ENCODE results near the gene TM7SF2.

The TM7SF2 gene

DNA sequence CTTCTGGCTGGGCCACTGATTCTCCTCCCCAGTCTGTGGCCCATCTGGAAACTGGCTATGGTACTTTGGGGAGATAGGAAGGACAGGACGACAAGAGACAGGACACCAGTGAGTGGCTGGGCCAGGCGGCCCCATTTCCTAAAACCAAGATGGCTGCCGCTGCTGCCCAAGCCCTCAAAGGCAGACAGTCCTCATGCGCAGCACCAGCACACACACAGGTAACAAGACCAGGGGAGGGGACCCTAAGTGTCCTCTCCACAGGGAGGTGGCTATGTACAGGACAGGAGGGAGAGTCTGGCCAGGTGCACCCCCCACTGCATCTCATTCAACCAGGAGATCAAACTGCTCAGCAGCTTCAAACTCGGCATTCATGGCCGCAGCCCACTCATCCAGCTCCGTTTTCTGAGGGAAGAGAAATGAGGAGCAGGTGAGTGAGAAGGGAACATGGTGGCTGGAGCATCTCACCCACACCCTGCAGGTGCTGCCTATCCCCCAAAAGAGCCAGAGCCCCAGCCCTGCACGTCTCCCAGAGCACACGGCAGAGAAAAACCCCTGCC, 32.8 kb upstream of the TM7SF2 start:
- TF ChIP-seq CTCF (conservative IDR thresholded peaks at IDR 0.05; ENCODE audit: control insufficient read depth, insufficient read depth, low read depth, low read length), result no peak
- H3K4me3 ChIP-seq (ENCODE audit: control insufficient read depth, low read depth, low read length), result no peak overlapping the region
- no peak for DNase-seq (ENCODE audit: low read depth)

DNA sequence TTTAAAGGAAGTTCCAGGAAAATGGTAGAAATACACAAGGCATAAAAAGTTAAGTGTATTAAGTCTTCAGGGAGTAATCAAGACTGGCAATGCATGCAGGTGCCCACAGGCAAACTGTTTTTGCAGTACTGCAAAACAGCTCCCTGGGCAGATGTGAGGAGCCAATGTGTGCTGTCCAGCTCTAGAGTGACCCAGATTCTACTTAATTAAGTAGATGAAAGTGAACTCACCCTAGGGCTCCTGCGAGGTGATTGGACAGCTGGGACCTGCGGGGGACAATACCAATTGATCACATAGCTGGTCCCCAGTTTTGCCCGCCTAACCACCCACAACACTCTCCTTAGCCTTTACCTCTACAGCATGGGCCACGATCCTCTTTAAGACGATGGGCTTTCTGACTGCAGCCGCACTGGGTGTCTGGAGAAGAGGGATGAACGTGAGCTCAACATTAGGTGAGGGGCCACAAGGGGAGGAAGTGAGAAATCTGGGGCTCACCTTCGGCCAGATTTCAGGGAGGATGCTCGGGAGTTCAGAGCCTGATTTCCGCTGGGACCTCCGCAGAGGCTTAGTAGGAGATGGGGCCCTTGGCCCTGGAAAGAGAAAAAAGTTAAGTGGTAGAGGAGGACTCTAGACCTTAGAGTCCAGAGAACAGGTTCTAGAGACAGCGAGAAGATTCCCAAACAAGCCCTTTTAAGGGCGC, 28.4 kb upstream of the TM7SF2 start:
- no peak for DNase-seq (ENCODE audit: low read depth)
- H3K4me3 ChIP-seq (ENCODE audit: control insufficient read depth, low read depth, low read length), result peak overlapping the region; percentile 90
- TF ChIP-seq CTCF (conservative IDR thresholded peaks at IDR 0.05; ENCODE audit: control insufficient read depth, insufficient read depth, low read depth, low read length), result no peak

DNA sequence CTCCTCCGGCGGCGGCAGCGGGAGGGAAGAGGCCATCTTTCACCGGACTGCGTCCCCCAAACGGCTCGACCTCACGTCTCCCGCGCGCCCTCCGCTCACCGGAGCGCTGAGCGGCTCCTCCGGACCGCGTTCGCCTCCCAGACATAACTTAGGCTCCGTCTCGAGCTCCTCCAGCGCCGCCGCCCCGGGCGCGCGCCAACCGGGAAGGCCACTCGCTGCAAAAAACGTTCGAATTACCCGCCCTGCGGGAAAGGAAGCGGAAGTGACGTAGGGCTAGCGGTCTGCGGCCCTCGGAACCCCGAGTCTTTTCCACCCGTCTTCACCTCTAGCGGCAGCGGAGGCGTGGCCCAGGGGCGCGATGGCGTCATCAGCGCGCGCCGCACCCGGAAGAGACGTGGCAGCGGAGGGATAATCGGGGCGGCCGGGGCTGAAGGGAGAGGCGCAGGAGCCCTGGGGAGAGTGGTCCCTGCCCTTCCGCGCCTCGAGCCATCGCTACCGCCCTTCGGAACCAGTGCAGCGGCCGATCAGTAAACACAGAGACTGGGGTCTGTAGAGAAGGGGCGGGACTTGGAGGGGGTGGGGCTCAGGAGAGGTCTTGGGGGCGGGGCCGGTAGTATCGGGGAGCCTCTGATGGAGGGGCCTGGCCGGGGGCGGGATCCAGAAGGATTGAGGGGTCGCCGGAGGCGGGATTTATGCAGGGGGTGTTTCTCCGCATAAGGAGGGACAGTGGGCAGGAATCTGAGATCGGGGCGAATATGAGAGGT, 27.7 kb upstream of the TM7SF2 start, which contains the start of the genes CDCA5 and ZFPL1:
TSS of gene CDCA5 (minus strand) at position 207 of the 764 bp plus-strand sequence. CDS start at position 145, 62 bp downstream.
TSS of gene ZFPL1 (plus strand) at position 389 of the 764 bp plus-strand sequence. CDS start 477 bp downstream, outside the sequence.
- TF ChIP-seq CTCF (conservative IDR thresholded peaks at IDR 0.05; ENCODE audit: control insufficient read depth, insufficient read depth, low read depth, low read length), result no peak
- peak within 1 kb of the TSS; percentile 90 for H3K4me3 ChIP-seq (ENCODE audit: control insufficient read depth, low read depth, low read length)
- peak; percentile 93 for DNase-seq (ENCODE audit: low read depth)

DNA sequence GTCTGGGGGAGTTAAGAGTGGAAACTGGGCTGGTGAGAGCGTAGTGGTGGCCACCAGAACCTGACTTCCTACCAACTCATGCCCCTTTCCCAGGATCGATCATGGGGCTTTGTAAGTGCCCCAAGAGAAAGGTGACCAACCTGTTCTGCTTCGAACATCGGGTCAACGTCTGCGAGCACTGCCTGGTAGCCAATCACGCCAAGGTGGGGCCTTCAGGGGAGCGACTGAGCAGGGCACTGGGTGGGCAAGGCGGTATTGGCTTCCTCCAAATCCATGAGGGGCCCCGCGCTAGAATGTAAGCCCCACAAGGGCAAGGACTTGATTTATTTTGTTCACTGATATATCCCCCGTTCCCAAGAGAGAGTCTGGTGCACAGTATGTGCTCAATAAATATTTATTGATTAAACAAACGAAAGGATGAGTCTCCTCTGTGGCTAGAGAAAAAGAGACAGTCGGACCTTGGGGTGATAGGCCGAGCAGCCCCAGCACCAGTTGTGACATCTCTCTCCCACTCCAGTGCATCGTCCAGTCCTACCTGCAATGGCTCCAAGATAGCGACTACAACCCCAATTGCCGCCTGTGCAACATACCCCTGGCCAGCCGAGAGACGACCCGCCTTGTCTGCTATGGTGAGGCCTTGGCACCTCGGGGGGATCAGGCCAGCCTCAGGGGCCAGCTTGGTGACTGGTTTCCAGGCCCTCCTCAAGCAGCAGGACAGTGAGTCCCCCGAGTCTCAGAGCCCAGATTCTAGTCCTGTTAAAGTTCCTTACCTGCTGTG, 26.9 kb upstream of the TM7SF2 start:
- H3K4me3 ChIP-seq (ENCODE audit: control insufficient read depth, low read depth, low read length), result peak overlapping the region; percentile 90
- TF ChIP-seq CTCF (conservative IDR thresholded peaks at IDR 0.05; ENCODE audit: control insufficient read depth, insufficient read depth, low read depth, low read length), result no peak
- DNase-seq (ENCODE audit: low read depth), result no peak

- H3K4me3 ChIP-seq (ENCODE audit: control insufficient read depth, low read depth, low read length), result no peak overlapping the region
- TF ChIP-seq CTCF (conservative IDR thresholded peaks at IDR 0.05; ENCODE audit: control insufficient read depth, insufficient read depth, low read depth, low read length), result no peak
- DNase-seq (ENCODE audit: low read depth), result peak; percentile 16
These were observed 26.2 kb upstream of the TM7SF2 start for GRCh38 chr11:65085446-65085845.

- H3K4me3 ChIP-seq (ENCODE audit: control insufficient read depth, low read depth, low read length), result no peak overlapping the region
- DNase-seq (ENCODE audit: low read depth), result no peak
- no peak for TF ChIP-seq CTCF (conservative IDR thresholded peaks at IDR 0.05; ENCODE audit: control insufficient read depth, insufficient read depth, low read depth, low read length)
These were observed 24.9 kb upstream of the TM7SF2 start for GRCh38 chr11:65086809-65087208.
